HG03521 (cell line): ENCODE data around the gene CD81.

Source experiments
- ATAC-seq: cut with Tn5 transposase; IDR thresholded peaks from one replicate; pipeline ENCODE4 v1.9.1; 2021; ENCODE audit warnings: mild to moderate bottlenecking, moderate library complexity; ENCODE audit not compliant: unreplicated experiment

Gene CD81

GRCh38 chr11:2374456-2375201 is 2.5 kb upstream of the CD81 start:
- ATAC-seq, result no peak

GRCh38 chr11:2375341-2375853 is 1.7 kb upstream of the CD81 start:
- no peak for ATAC-seq

- ATAC-seq, result no peak
Observed at GRCh38 chr11:2375964-2376551, 1.1 kb upstream of the CD81 start.

- ATAC-seq, result peak; percentile 13
Observed at GRCh38 chr11:2377511-2378443, 667 bp downstream of the CD81 start.

GRCh38 chr11:2378527-2379210 is 1.6 kb downstream of the CD81 start:
- ATAC-seq, result no peak

- ATAC-seq, result no peak
Observed at GRCh38 chr11:2379466-2380174, 2.5 kb downstream of the CD81 start.

- ATAC-seq, result no peak
Observed at GRCh38 chr11:2380396-2380795, 3.3 kb downstream of the CD81 start.

GRCh38 chr11:2380807-2381350 is 3.8 kb downstream of the CD81 start:
- no peak for ATAC-seq

GRCh38 chr11:2381494-2382128 is 4.5 kb downstream of the CD81 start:
- ATAC-seq, result no peak

- no peak for ATAC-seq
Observed at GRCh38 chr11:2382129-2382517, 5.0 kb downstream of the CD81 start.

- ATAC-seq, result no peak
Observed at GRCh38 chr11:2382936-2383851, 6.1 kb downstream of the CD81 start.

- ATAC-seq, result no peak
Observed at GRCh38 chr11:2383852-2384804, 7.0 kb downstream of the CD81 start.

GRCh38 chr11:2385156-2386151 is 8.3 kb downstream of the CD81 start:
- no peak for ATAC-seq

- ATAC-seq, result no peak
Observed at GRCh38 chr11:2386591-2386990, 9.5 kb downstream of the CD81 start.

- no peak for ATAC-seq
Observed at GRCh38 chr11:2387266-2387987, 10.3 kb downstream of the CD81 start.
